NCI-H345 treated with DMSO at 0.1 percent for 48 hours (cell line): ENCODE measurements around the gene CTU2.

Experiments
- DNase-seq: peaks from one replicate; lab custom pipeline; 2025; ENCODE audit not compliant: unreplicated experiment; lab: John Stamatoyannopoulos, UW

CTU2 gene

GRCh38 chr16:88713568-88714419, 7.5 kb downstream of the CTU2 start:
- DNase-seq = no peak

GRCh38 chr16:88714420-88715302, 8.4 kb downstream of the CTU2 start:
- no peak for DNase-seq

GRCh38 chr16:88715312-88716190, 9.2 kb downstream of the CTU2 start:
- no peak for DNase-seq

- no peak for DNase-seq
Observed at GRCh38 chr16:88716201-88716600, 9.9 kb downstream of the CTU2 start.

GRCh38 chr16:88716601-88717001, 10.3 kb downstream of the CTU2 start:
- no peak for DNase-seq

GRCh38 chr16:88718178-88718577, 11.9 kb downstream of the CTU2 start:
- DNase-seq = no peak

- no peak for DNase-seq
Observed at GRCh38 chr16:88719267-88719932, 13.1 kb downstream of the CTU2 start.

- DNase-seq = no peak
Observed at GRCh38 chr16:88719933-88720296, 13.6 kb downstream of the CTU2 start.

- DNase-seq = no peak
Observed at GRCh38 chr16:88720396-88720970, 14.2 kb downstream of the CTU2 start.

GRCh38 chr16:88721236-88721635, 14.9 kb downstream of the CTU2 start:
- no peak for DNase-seq

GRCh38 chr16:88721815-88722755, 15.8 kb downstream of the CTU2 start:
- DNase-seq = no peak

GRCh38 chr16:88722784-88723506, 16.6 kb downstream of the CTU2 start:
- DNase-seq = no peak

- no peak for DNase-seq
Observed at GRCh38 chr16:88723507-88723887, 17.2 kb downstream of the CTU2 start.

GRCh38 chr16:88723911-88724310, 17.6 kb downstream of the CTU2 start:
- no peak for DNase-seq

GRCh38 chr16:88724855-88725555, 18.7 kb downstream of the CTU2 start:
- DNase-seq = no peak

- no peak for DNase-seq
Observed at GRCh38 chr16:88725609-88726407, 19.5 kb downstream of the CTU2 start.

- no peak for DNase-seq
Observed at GRCh38 chr16:88726408-88726749, 20.1 kb downstream of the CTU2 start.
